ENCODE measurements around the gene LRRN3. TPM values are rescaled to one million over a fixed set of nuclear protein-coding genes. Genes with fewer than 3 reads are reported as not detected.

The LRRN3 gene
- polyA plus RNA-seq, 1 of the 3 experiments (the other 2 are of a cell fraction) = 2.1 TPM

DNA sequence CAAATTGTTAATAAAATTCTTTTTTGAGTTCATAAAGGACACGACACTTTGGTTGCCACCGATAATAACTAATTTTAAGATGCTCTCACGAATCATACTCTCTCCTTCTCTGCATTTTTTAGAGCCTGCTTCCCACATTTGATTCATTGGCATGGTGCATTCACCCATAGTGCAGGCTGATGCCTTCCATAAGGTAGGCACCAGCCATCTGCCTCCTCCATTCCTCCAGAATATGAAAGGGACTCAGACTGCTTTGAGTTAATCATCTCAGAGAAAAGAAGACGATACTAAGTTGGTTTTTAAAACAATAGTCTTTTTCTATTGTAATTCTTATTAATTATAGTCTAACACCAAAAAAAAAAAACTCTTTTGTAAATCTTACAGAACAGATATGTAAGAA, 33.9 kb upstream of the LRRN3 start:
- Histone ChIP-seq H3K79me2 (ENCODE audit: insufficient read depth) (no peaks in the 10 kb centered on the region), H3K4me3 (ENCODE audit: low read depth in 2 of 2, low read length in 1 of 2) (no peak overlapping the region), H2AFZ (ENCODE audit: low read depth) (no peak overlapping the region), H3K9ac (no peak overlapping the region), H3K4me2 (no peak overlapping the region), H3K9me3 (no peaks in the 10 kb centered on the region), H3K27me3 (ENCODE audit: insufficient read depth) (no peaks in the 10 kb centered on the region), H3F3A (replicated peaks; ENCODE audit: insufficient read depth) (no peaks in the 10 kb centered on the region), H3K4me1 (ENCODE audit: control insufficient read depth in 1 of 2, insufficient read depth in 2 of 2, low read depth in 1 of 2, low read length in 1 of 2) (peaks cover 0 to 6% of the 10 kb centered on the region in 2 experiments; a peak in 2 of 4 replicates), H4K20me1 (ENCODE audit: insufficient read depth) (no peaks in the 10 kb centered on the region), H3K36me3 (replicated peaks in 1 of 2; ENCODE audit: control insufficient read depth in 1 of 2, insufficient read depth in 2 of 2, low read length in 1 of 2) (no peaks in the 10 kb centered on the region), H3K27ac (ENCODE audit: low read depth in 2 of 2, low read length in 1 of 2) (no peak overlapping the region), H3K9me2 (no peaks in the 10 kb centered on the region; the same call in 1 of the 2 replicates)
- ChIA-PET CTCF (no interaction called here), POLR2A (no interaction called here)
- TF ChIP-seq YY1 (IDR thresholded peaks at IDR 0.05; ENCODE audit: low read depth) (no peak), SIN3A (IDR thresholded peaks at IDR 0.05; ENCODE audit: borderline replicate concordance, low read depth, low read length) (no peak), NFIC (IDR thresholded peaks at IDR 0.05; ENCODE audit: borderline replicate concordance) (no peak), ZBTB33 (IDR thresholded peaks at IDR 0.05; ENCODE audit: borderline replicate concordance, low read depth) (no peak), TCF12 (IDR thresholded peaks at IDR 0.05) (no peak), ELF1 (IDR thresholded peaks at IDR 0.05) (no peak), JUND (IDR thresholded peaks at IDR 0.05) (no peak)
- TF ChIP-seq, protein P1, sequence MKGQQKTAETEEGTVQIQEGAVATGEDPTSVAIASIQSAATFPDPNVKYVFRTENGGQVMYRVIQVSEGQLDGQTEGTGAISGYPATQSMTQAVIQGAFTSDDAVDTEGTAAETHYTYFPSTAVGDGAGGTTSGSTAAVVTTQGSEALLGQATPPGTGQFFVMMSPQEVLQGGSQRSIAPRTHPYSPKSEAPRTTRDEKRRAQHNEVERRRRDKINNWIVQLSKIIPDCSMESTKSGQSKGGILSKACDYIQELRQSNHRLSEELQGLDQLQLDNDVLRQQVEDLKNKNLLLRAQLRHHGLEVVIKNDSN (IDR thresholded peaks at IDR 0.05; ENCODE audit: borderline replicate concordance, low read depth) = no peak
- WGBS (ENCODE audit: low lambda C conversion rate) = 78% methylated on average over 4 of the region's 4 CpGs
- DNase-seq = no peak

DNA sequence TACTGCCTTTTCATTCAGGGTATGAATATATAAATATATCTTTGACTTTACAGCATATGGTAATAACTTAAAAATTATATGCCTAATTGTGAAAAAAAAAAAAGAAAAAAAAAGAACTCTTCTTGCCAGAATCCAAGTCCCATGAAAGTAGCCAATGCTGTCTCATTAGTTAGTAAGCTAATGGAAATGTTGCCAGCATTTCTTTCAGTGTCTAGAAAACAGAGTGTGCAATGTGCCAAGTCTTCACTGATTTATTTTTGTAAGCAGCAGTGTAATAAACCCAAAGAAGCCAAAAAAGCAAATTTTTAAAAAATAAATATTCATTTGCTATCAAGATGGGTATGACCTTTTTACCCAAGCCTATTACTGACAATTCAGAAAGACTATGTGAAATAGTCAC, 31.1 kb upstream of the LRRN3 start:
- Histone ChIP-seq H3K4me3 (ENCODE audit: low read depth in 2 of 2, low read length in 1 of 2) (no peak overlapping the region), H3K27me3 (ENCODE audit: insufficient read depth) (no peaks in the 10 kb centered on the region), H3K4me1 (ENCODE audit: control insufficient read depth in 1 of 2, insufficient read depth in 2 of 2, low read depth in 1 of 2, low read length in 1 of 2) (no peaks in the 10 kb centered on the region; a peak in 1 of 4 replicates), H3F3A (replicated peaks; ENCODE audit: insufficient read depth) (no peaks in the 10 kb centered on the region), H3K27ac (ENCODE audit: low read depth in 2 of 2, low read length in 1 of 2) (no peak overlapping the region), H3K9me3 (no peaks in the 10 kb centered on the region), H2AFZ (ENCODE audit: low read depth) (no peak overlapping the region), H3K4me2 (no peak overlapping the region), H3K9ac (no peak overlapping the region), H3K36me3 (replicated peaks in 1 of 2; ENCODE audit: control insufficient read depth in 1 of 2, insufficient read depth in 2 of 2, low read length in 1 of 2) (no peaks in the 10 kb centered on the region), H4K20me1 (ENCODE audit: insufficient read depth) (no peaks in the 10 kb centered on the region), H3K9me2 (no peaks in the 10 kb centered on the region; the same call in 1 of the 2 replicates), H3K79me2 (ENCODE audit: insufficient read depth) (no peaks in the 10 kb centered on the region)
- POLR2A ChIA-PET = no interaction called here
- DNase-seq = no peak
- CTCF ChIA-PET = interaction anchor here (0.9 to 1.2 kb wide), 2 partner anchors 10 to 17 kb away, joined by 3 to 4 read pairs; no protein-coding TSS in a partner anchor
- TF ChIP-seq EZH2phosphoT487 (IDR thresholded peaks at IDR 0.05; ENCODE audit: borderline replicate concordance, low read depth) (no peak), YY1 (IDR thresholded peaks at IDR 0.05; ENCODE audit: low read depth) (no peak), GABPA (IDR thresholded peaks at IDR 0.05; ENCODE audit: low read depth) (no peak), TEAD4 (IDR thresholded peaks at IDR 0.05; ENCODE audit: borderline replicate concordance, insufficient read depth) (no peak), FOXM1 (IDR thresholded peaks at IDR 0.05; ENCODE audit: low read depth) (no peak), RFX5 (IDR thresholded peaks at IDR 0.05; ENCODE audit: low read length) (no peak), PBX3 (IDR thresholded peaks at IDR 0.05) (no peak), FOXJ3 (CRISPR knock-in tag; IDR thresholded peaks at IDR 0.05) (no peak), EP300 (IDR thresholded peaks at IDR 0.05; ENCODE audit: borderline replicate concordance in 1 of 2, low read depth in 1 of 2, low read length in 1 of 2) (no peak), CTCF (IDR thresholded peaks at IDR 0.05) (no peak), NRF1 (IDR thresholded peaks at IDR 0.05; ENCODE audit: low read depth, low read length) (no peak), TAF1 (IDR thresholded peaks at IDR 0.05; ENCODE audit: borderline replicate concordance, low read depth, low read length) (no peak), RXRA (IDR thresholded peaks at IDR 0.05; ENCODE audit: borderline replicate concordance, low read depth) (no peak), TCF12 (IDR thresholded peaks at IDR 0.05) (no peak), RAD21 (IDR thresholded peaks at IDR 0.05; ENCODE audit: low read length) (no peak)
- TF ChIP-seq, protein P1 (IDR thresholded peaks at IDR 0.05; ENCODE audit: borderline replicate concordance, low read depth) = no peak
- TF ChIP-seq, protein P2, sequence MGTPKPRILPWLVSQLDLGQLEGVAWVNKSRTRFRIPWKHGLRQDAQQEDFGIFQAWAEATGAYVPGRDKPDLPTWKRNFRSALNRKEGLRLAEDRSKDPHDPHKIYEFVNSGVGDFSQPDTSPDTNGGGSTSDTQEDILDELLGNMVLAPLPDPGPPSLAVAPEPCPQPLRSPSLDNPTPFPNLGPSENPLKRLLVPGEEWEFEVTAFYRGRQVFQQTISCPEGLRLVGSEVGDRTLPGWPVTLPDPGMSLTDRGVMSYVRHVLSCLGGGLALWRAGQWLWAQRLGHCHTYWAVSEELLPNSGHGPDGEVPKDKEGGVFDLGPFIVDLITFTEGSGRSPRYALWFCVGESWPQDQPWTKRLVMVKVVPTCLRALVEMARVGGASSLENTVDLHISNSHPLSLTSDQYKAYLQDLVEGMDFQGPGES (IDR thresholded peaks at IDR 0.05; ENCODE audit: low read depth, low read length) = no peak

All from SK-N-SH (cell line).